Measurements from ENCODE around the gene TMEM74B.

GRCh38 chr20:1154226-1154625, 30.6 kb downstream of the TMEM74B start:
- TF ChIP-seq RAD21 (IDR thresholded peaks at IDR 0.05; ENCODE audit: insufficient read depth, low read depth, low read length) (no peak), ZZZ3 (IDR thresholded peaks at IDR 0.05; ENCODE audit: control insufficient read depth, insufficient read length, low read depth) (no peak), ELK1 (IDR thresholded peaks at IDR 0.05; ENCODE audit: low read depth, low read length) (no peak), EP300 (IDR thresholded peaks at IDR 0.05; ENCODE audit: borderline replicate concordance in 1 of 2, control insufficient read depth in 1 of 2, low read depth in 2 of 2, low read length in 2 of 2) (no peak), POLR2A (IDR thresholded peaks at IDR 0.05; ENCODE audit: low read depth, low read length) (no peak), CTCF (IDR thresholded peaks at IDR 0.05 in 2 of 3, conservative IDR thresholded peaks at IDR 0.05 in 1 of 3; ENCODE audit: control insufficient read depth in 2 of 3, extremely low read depth in 1 of 3, insufficient read depth in 1 of 3, low read depth in 3 of 3, low read length in 3 of 3) (no peak), MXI1 (IDR thresholded peaks at IDR 0.05; ENCODE audit: low read depth, low read length) (no peak), MLLT1 (IDR thresholded peaks at IDR 0.05) (no peak), MYC (IDR thresholded peaks at IDR 0.05; ENCODE audit: insufficient read depth, insufficient read length, insufficient replicate concordance, low read length, severe bottlenecking) (no peak), BHLHE40 (IDR thresholded peaks at IDR 0.05; ENCODE audit: borderline replicate concordance in 1 of 2, low read depth in 2 of 2, low read length in 1 of 2) (no peak), YY1 (IDR thresholded peaks at IDR 0.05; ENCODE audit: low read depth, low read length) (no peak), NRF1 (conservative IDR thresholded peaks at IDR 0.05; ENCODE audit: low read depth, low read length) (no peak), JUND (IDR thresholded peaks at IDR 0.05; ENCODE audit: low read depth, low read length) (no peak), FOXM1 (IDR thresholded peaks at IDR 0.05; ENCODE audit: low read depth, low read length) (no peak)

Measured in GM12878 (cell line).